Panc1 (cell line): ENCODE data around the gene CEP68. TPM values are rescaled to one million over a fixed set of nuclear protein-coding genes. Genes with fewer than 3 reads are reported as not detected.

Source experiments
- ATAC-seq: fragments of 200-7000 bp; cut with Tn5 transposase; 2 replicates; pipeline ENCODE4 v1.9.1; 2020; ENCODE audit warnings: mild to moderate bottlenecking, moderate library complexity
- BruUV-seq: library from RNA; stranded (reverse); fragments of 400-500 nt; replicated peaks from 2 replicates; lab custom pipeline; 2021; lab: Mats Ljungman, UMichigan
- CTCF ChIA-PET: fragments of 300-600 bp; sonication (Branson Sonifier 250); formaldehyde crosslinking; loops from one replicate; lab custom pipeline; 2022; ENCODE audit warnings: antibody characterized with exemption; lab: Charles Lee
- POLR2A ChIA-PET: fragments of 300-600 bp; sonication (Branson Sonifier 250); formaldehyde crosslinking; loops from one replicate; lab custom pipeline; 2022; ENCODE audit warnings: antibody characterized with exemption; lab: Charles Lee
- DNase-seq: peaks from one replicate; pipeline ENCODE4 v3.0.0-alpha.2; 2010; ENCODE audit warnings: low read depth, low spot score
- H3K27ac ChIP-seq: 2 replicates; pipeline ENCODE4 v1.5.1; 2011; ENCODE audit warnings: mild to moderate bottlenecking, low read length, inconsistent platforms
- H3K27me3 ChIP-seq: fragments of 200-500 bp; sonication (Bioruptor generic); 2 replicates; pipeline ENCODE4 v1.6.0; 2014; ENCODE audit warnings: low read length, inconsistent platforms; ENCODE audit not compliant: control insufficient read depth, insufficient read depth
- H3K36me3 ChIP-seq: fragments of 200-500 bp; sonication (Bioruptor generic); 2 replicates; pipeline ENCODE4 v1.5.1; 2014; ENCODE audit warnings: inconsistent platforms, mild to moderate bottlenecking, low read length, moderate library complexity; ENCODE audit not compliant: control insufficient read depth, insufficient read depth
- H3K4me1 ChIP-seq: 2 replicates; pipeline ENCODE4 v1.5.1; 2011; ENCODE audit warnings: inconsistent platforms, mild to moderate bottlenecking, low read length, moderate library complexity; ENCODE audit not compliant: control insufficient read depth, insufficient read depth
- H3K4me3 ChIP-seq, 2 experiments: 2 replicates each; pipeline ENCODE4 v1.5.1; 2011 to 2012; ENCODE audit warnings: low read depth in 2 of 2, low read length in 2 of 2, mild to moderate bottlenecking in 2 of 2, inconsistent platforms in 1 of 2, moderate library complexity in 1 of 2
- H3K9me3 ChIP-seq: fragments of 200-500 bp; sonication (Bioruptor generic); 2 replicates; pipeline ENCODE4 v1.5.1; 2014; ENCODE audit warnings: low read depth, mild to moderate bottlenecking, inconsistent platforms, low read length, moderate library complexity; ENCODE audit not compliant: control insufficient read depth, insufficient read depth
- POLR2AphosphoS5 ChIP-seq: IDR thresholded peaks from 2 replicates; pipeline ENCODE4 v1.6.1; 2012; ENCODE audit warnings: mild to moderate bottlenecking, low read depth, low read length, moderate library complexity
- REST ChIP-seq, 2 experiments: IDR thresholded peaks; 2 replicates each; pipeline ENCODE4 v1.6.1; 2011 to 2012; ENCODE audit warnings: low read depth in 2 of 2, control low read depth in 1 of 2, low read length in 1 of 2, mild to moderate bottlenecking in 1 of 2, moderate library complexity in 1 of 2; ENCODE audit not compliant: insufficient read depth in 1 of 2
- SIN3A ChIP-seq: IDR thresholded peaks from 2 replicates; pipeline ENCODE4 v1.6.1; 2012; ENCODE audit warnings: low read depth, mild to moderate bottlenecking, low read length, moderate library complexity, borderline replicate concordance; ENCODE audit not compliant: insufficient read depth
- TCF7L2 ChIP-seq: IDR thresholded peaks from 2 replicates; pipeline ENCODE4 v1.6.1; 2011; ENCODE audit warnings: mild to moderate bottlenecking, low read depth, low read length, inconsistent platforms
- in situ Hi-C: cut with HindIII; loops from 2 replicates; pipeline ENCODE4 v1.10.0; 2016; ENCODE audit warnings: low sequenced_read_pairs, low pct_unique_long_range_greater_than_20kb
- intact Hi-C: fragments of 100-400 bp; cut with micrococcal nuclease; formaldehyde crosslinking; loops from one replicate; pipeline ENCODE4 v1.10.0; 2022; ENCODE audit not compliant: unreplicated experiment
- total RNA-seq: library from RNA; stranded (reverse); gene quantifications from one replicate; pipeline ENCODE4 v1.2.1, GENCODE V29; 2021; ENCODE audit not compliant: unreplicated experiment
- TF ChIP-seq, protein P1 (sequence below): fragments of 450-650 bp; IDR thresholded peaks from 2 replicates; pipeline ENCODE4 v1.5.1; 2017; ENCODE audit warnings: mild to moderate bottlenecking

Gene CEP68
- total RNA-seq, 1 experiment from 2014 or later: 13.3 TPM

- H3K4me3 ChIP-seq: no peak overlapping the region
- H3K36me3 ChIP-seq: peaks cover 2% of the 10 kb centered on the region; the same call in 1 of the 2 replicates
- ATAC-seq (no peak), DNase-seq (no peak)
- intact Hi-C loops: loop anchor here (5.0 kb wide), 1 partner anchor 99 kb away; no protein-coding TSS in a partner anchor
- H3K4me1 ChIP-seq: peaks cover 20% of the 10 kb centered on the region
- no peaks in the 10 kb centered on the region for H3K9me3 ChIP-seq
- POLR2A ChIA-PET: no interaction called here
- BruUV-seq: no TSS peak
- in situ Hi-C loops: no loop called here
- CTCF ChIA-PET: interaction anchor here (0.6 kb wide), 1 partner anchor 73 kb away, joined by 3 read pairs; no protein-coding TSS in a partner anchor
- TF ChIP-seq TCF7L2: no peak
- TF ChIP-seq, protein P1, sequence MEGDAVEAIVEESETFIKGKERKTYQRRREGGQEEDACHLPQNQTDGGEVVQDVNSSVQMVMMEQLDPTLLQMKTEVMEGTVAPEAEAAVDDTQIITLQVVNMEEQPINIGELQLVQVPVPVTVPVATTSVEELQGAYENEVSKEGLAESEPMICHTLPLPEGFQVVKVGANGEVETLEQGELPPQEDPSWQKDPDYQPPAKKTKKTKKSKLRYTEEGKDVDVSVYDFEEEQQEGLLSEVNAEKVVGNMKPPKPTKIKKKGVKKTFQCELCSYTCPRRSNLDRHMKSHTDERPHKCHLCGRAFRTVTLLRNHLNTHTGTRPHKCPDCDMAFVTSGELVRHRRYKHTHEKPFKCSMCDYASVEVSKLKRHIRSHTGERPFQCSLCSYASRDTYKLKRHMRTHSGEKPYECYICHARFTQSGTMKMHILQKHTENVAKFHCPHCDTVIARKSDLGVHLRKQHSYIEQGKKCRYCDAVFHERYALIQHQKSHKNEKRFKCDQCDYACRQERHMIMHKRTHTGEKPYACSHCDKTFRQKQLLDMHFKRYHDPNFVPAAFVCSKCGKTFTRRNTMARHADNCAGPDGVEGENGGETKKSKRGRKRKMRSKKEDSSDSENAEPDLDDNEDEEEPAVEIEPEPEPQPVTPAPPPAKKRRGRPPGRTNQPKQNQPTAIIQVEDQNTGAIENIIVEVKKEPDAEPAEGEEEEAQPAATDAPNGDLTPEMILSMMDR: no peak
- no peak for TF ChIP-seq SIN3A
- TF ChIP-seq POLR2AphosphoS5: no peak
- TF ChIP-seq REST (IDR thresholded peaks at IDR 0.05; ENCODE audit: insufficient read depth in 1 of 2, low read depth in 2 of 2, low read length in 1 of 2): no peak
- H3K27ac ChIP-seq: no peak overlapping the region
- H3K27me3 ChIP-seq: no peaks in the 10 kb centered on the region
Measured at GRCh38 chr2:65067806-65068553, 11.8 kb downstream of the CEP68 start.

DNA sequence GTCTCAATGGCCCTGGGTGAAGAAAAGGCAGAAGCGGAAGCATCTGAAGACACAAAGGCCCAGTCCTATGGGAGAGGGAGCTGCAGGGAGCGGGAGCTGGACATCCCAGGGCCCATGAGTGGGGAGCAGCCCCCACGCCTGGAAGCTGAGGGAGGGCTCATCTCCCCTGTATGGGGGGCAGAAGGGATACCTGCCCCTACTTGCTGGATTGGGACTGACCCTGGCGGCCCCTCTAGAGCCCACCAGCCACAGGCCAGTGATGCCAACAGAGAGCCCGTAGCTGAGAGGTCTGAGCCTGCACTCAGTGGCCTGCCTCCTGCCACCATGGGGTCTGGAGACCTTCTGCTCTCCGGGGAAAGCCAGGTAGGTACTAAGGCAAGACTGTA lies 13.2 kb downstream of the CEP68 start:
- in situ Hi-C loops (no loop called here), intact Hi-C loops (loop anchor here (5.0 kb wide), 1 partner anchor 98 kb away; no protein-coding TSS in a partner anchor)
- H3K9me3 ChIP-seq: no peaks in the 10 kb centered on the region
- peaks cover 2% of the 10 kb centered on the region; the same call in 1 of the 2 replicates for H3K36me3 ChIP-seq
- no peak overlapping the region for H3K27ac ChIP-seq
- ChIA-PET CTCF (interaction anchor here (0.5 kb wide), 1 partner anchor 61 kb away, joined by 3 read pairs; no protein-coding TSS in a partner anchor), POLR2A (interaction anchor here (0.5 kb wide), 1 partner anchor 15 kb away, joined by 4 read pairs; no protein-coding TSS in a partner anchor)
- no TSS peak for BruUV-seq
- no peak for TF ChIP-seq SIN3A
- TF ChIP-seq REST (IDR thresholded peaks at IDR 0.05; ENCODE audit: insufficient read depth in 1 of 2, low read depth in 2 of 2, low read length in 1 of 2): no peak
- no peak for TF ChIP-seq TCF7L2
- TF ChIP-seq, protein P1: no peak
- no peak for ATAC-seq
- no peak for DNase-seq
- H3K27me3 ChIP-seq: no peaks in the 10 kb centered on the region
- peaks cover 20% of the 10 kb centered on the region for H3K4me1 ChIP-seq
- no peak overlapping the region for H3K4me3 ChIP-seq
